Retinal pigment epithelial cell (primary cell): Measurements from ENCODE around the gene FOXP1.

Experiments
- DNase-seq: peaks from one replicate; pipeline ENCODE4 v3.0.0-alpha.2; 2010; ENCODE audit warnings: low read depth
- H3K4me3 ChIP-seq: 2 replicates; pipeline ENCODE4 v1.5.1; 2011; ENCODE audit warnings: mild to moderate bottlenecking, low read length, control low read depth, moderate library complexity
- TF ChIP-seq, protein P1 (sequence below): conservative IDR thresholded peaks from 2 replicates; pipeline ENCODE4 v1.5.1; 2011; ENCODE audit warnings: low read depth, low read length, control low read depth, inconsistent platforms

Gene FOXP1

DNA sequence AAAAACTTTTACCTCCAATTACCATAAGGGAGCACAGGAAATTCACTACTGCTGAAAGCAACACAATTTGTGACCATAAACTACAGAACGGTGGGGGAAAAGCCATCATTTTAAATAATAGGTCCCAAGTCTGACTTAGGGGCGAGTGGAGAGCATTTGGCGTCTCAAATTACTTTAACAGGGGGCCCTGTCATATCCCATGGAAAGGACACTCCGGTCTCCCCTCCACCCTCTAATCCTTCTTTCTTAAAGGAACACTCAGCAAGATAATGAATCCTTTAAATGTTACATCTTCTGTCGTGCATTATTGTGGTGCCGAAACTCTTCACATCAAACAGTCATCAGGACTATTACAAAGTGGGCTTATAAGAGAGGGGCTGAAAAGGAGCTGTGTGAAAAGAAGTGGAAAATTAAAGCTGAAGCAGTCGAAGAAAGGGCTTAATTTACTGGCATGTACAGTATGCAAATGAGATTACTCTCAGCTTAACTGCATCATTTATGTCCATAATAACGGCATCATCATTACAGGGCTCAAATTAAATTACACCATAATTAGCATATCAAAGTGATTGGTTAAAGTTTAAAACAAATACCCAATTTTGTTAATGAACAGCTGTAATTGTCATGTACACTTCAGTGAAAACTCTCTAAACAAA is 342.2 kb downstream of the FOXP1 start:
- TF ChIP-seq, protein P1, sequence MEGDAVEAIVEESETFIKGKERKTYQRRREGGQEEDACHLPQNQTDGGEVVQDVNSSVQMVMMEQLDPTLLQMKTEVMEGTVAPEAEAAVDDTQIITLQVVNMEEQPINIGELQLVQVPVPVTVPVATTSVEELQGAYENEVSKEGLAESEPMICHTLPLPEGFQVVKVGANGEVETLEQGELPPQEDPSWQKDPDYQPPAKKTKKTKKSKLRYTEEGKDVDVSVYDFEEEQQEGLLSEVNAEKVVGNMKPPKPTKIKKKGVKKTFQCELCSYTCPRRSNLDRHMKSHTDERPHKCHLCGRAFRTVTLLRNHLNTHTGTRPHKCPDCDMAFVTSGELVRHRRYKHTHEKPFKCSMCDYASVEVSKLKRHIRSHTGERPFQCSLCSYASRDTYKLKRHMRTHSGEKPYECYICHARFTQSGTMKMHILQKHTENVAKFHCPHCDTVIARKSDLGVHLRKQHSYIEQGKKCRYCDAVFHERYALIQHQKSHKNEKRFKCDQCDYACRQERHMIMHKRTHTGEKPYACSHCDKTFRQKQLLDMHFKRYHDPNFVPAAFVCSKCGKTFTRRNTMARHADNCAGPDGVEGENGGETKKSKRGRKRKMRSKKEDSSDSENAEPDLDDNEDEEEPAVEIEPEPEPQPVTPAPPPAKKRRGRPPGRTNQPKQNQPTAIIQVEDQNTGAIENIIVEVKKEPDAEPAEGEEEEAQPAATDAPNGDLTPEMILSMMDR = no peak
- H3K4me3 ChIP-seq = no peak overlapping the region
- DNase-seq = no peak

DNA sequence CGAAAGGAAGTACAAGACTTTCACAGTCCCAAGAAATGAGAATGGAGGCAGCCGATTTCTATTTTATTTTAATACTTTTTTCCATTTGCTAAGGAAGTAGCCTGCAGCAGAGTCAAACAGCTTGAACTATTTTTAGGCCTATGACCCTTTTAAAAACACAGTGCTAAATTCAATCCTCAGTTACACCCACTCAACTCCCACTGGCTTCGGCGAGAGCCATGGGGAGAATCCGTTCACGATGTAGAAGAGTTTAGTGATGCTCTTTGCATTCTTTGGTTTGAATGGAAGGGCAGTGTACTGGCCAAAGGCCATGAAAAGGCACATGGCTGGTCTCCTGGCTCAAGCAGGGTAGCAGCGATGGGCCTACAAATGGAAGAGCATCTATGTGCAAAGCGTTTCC is 343.5 kb downstream of the FOXP1 start:
- H3K4me3 ChIP-seq = no peak overlapping the region
- TF ChIP-seq, protein P1 = no peak
- no peak for DNase-seq

DNA sequence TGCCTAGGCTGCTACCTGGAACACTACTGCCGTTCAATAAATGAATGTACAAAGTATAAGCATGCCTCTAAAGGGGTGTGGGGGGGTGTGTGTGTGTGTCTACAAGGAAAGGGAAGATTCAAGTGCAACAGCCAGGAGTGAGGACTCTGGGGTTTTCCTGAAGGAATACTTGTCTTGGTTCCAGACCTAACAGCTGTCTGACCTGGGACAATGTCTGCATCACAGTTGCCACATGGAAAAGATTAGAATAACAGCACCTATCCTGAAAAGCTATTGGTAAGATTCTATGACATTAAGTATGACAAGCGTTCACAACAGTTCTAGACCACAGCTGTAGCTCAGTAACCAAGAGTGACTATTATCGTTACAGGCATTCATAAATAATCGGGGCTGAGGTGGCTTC is 345.2 kb downstream of the FOXP1 start:
- DNase-seq = no peak
- TF ChIP-seq, protein P1 = no peak
- no peak overlapping the region for H3K4me3 ChIP-seq

DNA sequence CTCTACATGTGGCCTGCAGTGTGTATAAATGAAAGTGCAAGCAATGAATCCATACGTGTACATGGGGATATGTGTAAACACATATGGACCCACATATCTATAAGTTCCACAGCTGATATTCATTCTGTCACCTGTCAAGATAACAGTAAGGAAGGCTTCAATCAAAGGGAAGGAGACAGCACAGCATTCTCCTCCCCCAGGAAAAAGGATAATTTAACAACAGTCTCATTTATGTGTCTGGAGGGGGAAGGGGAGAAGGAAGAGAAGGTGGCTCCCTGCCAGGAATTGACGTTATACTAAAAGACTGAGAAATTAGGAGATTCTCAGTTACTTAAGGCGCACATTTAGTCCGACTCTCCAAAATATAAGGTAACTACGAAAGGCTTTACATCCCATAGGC is 345.9 kb downstream of the FOXP1 start:
- no peak overlapping the region for H3K4me3 ChIP-seq
- no peak for DNase-seq
- TF ChIP-seq, protein P1 = no peak

DNA sequence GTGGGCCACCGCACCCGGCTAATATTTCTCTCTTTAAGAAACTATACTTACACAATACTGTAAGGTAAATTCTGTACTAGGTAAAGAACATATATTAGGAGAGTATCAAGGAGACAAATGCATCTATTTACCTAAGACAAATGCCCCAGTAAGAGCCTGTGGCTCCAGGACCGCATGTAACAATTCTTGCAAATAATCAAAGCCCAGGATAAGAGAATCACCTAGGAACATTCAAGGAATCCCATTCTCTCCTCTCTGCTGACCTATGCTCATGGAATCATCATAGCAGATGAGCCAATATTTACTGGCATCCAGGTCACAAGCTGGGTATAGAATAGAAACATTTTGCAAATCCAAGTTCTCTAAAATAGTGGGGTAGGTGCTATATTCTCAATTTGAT is 347.7 kb downstream of the FOXP1 start:
- no peak for DNase-seq
- H3K4me3 ChIP-seq = no peak overlapping the region
- TF ChIP-seq, protein P1 = no peak

GRCh38 chr3:71232895-71233294 is 350.6 kb downstream of the FOXP1 start:
- no peak for DNase-seq
- H3K4me3 ChIP-seq = no peak overlapping the region
- TF ChIP-seq, protein P1 = no peak

- TF ChIP-seq, protein P1 = no peak
- no peak overlapping the region for H3K4me3 ChIP-seq
- DNase-seq = no peak
These were observed 351.3 kb downstream of the FOXP1 start for GRCh38 chr3:71232175-71232679.
